Karpas-422 (cell line): ENCODE measurements around the gene GARIN5A. TPM values are rescaled to one million over a fixed set of nuclear protein-coding genes. Genes with fewer than 3 reads are reported as not detected.

ENCODE experiments used
- DNase-seq: peaks from one replicate; pipeline ENCODE4 v3.0.0-alpha.2; 2015
- H2AFZ ChIP-seq: fragments of 200-600 bp; sonication (generic); 2 replicates; pipeline ENCODE4 v1.6.1; 2014; ENCODE audit warnings: antibody characterized with exemption, low read length, mixed read lengths
- H3K27ac ChIP-seq: fragments of 200-600 bp; sonication (generic); 2 replicates; pipeline ENCODE4 v1.5.1; 2014; ENCODE audit warnings: mild to moderate bottlenecking, low read length, moderate library complexity
- H3K27me3 ChIP-seq: fragments of 200-600 bp; sonication (generic); 2 replicates; pipeline ENCODE4 v1.6.1; 2014; ENCODE audit warnings: low read length, mixed read lengths
- H3K36me3 ChIP-seq: fragments of 200-600 bp; sonication (generic); 2 replicates; pipeline ENCODE4 v1.6.1; 2014; ENCODE audit warnings: low read length, mixed read lengths; ENCODE audit not compliant: insufficient read depth
- H3K4me1 ChIP-seq: fragments of 200-600 bp; sonication (generic); 2 replicates; pipeline ENCODE4 v1.6.1; 2014; ENCODE audit warnings: mild to moderate bottlenecking, low read length, mixed read lengths
- H3K4me2 ChIP-seq: fragments of 200-600 bp; sonication (generic); 2 replicates; pipeline ENCODE4 v1.6.1; 2014; ENCODE audit warnings: low read length, low read depth, mild to moderate bottlenecking; ENCODE audit not compliant: poor library complexity, severe bottlenecking
- H3K4me3 ChIP-seq: fragments of 200-600 bp; sonication (generic); 2 replicates; pipeline ENCODE4 v1.5.1; 2014; ENCODE audit warnings: mild to moderate bottlenecking, antibody characterized with exemption, low read length, mixed read lengths
- H3K79me2 ChIP-seq: fragments of 200-600 bp; sonication (generic); 2 replicates; pipeline ENCODE4 v1.6.1; 2014; ENCODE audit warnings: mild to moderate bottlenecking, low read length, mixed read lengths
- H3K9ac ChIP-seq: fragments of 200-600 bp; sonication (generic); 2 replicates; pipeline ENCODE4 v1.6.0; 2014; ENCODE audit warnings: low read length
- H3K9me2 ChIP-seq: fragments of 200-600 bp; sonication (generic), shearing (Covaris generic); replicated peaks from 2 replicates; pipeline ENCODE4 v1.6.0; 2014; ENCODE audit warnings: mild to moderate bottlenecking, low read length, moderate library complexity; ENCODE audit not compliant: insufficient read depth
- H3K9me3 ChIP-seq: fragments of 300-700, 200-600 bp; sonication (generic); 2 replicates; pipeline ENCODE4 v1.6.1; 2014; ENCODE audit warnings: low read length, mixed read lengths
- H4K20me1 ChIP-seq: fragments of 200-600 bp; sonication (generic); 2 replicates; pipeline ENCODE4 v1.6.1; 2014; ENCODE audit warnings: mild to moderate bottlenecking, antibody characterized with exemption, low read length, low read depth; ENCODE audit not compliant: insufficient read depth
- total RNA-seq: library from RNA; depleted of rRNA; stranded (reverse); fragments of >200 nt; shearing (Covaris generic); gene quantifications from 2 replicates; pipeline ENCODE4 v1.2.3, GENCODE V29; 2014; ENCODE audit warnings: low replicate concordance

GARIN5A gene
- total RNA-seq, 1 experiment from 2014 or later, result not detected

DNA sequence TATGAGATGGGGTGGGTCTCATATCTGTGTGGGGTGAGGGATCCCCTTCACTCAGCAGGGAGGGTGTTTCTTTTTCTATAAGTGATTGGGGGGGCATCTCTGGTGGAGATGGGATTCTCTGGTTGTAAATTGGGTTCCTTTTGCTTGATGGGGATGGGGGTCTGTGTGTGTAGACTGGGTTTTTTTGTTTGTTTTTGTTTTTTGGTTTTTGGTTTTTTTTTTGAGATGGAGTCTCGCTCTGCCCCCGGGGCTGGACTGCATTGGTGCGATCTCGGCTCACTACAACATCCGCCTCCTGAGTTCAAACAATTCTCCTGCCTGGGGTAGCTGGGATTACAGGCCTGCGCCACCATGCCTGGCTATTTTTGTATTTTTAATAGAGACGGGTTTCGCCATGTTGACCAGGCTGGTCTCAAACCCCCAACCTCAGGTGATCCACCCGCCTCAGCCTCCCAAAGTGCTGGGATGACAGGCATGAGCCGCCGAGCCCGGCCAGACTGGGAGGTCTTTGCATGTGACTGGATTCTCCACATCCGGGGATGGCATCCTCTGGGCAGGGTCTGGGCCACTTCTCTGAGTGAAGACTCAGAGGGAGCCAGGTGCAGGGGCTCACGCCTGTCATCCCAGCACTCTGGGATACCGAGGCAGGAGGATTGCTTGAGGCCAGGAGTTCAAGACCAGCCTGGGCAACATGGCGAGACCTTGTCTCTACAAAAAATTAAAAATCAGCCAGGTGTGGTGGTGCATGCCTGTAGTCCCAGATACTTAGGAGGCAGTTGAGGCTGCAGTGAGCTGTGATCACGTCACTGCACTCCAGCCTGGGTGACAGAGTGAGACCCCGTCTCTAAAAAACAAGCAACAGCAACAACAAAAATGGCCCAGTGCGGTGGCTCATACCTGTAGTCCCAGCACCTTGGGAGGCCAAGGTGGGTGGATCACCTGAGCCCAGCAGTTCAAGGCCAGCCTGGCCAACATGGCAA, 43.2 kb downstream of the GARIN5A start:
- 0 out of 2 replicates have a peak, but pooled peaks cover 3% of the 10 kb centered on the region for H3K27me3 ChIP-seq

DNA sequence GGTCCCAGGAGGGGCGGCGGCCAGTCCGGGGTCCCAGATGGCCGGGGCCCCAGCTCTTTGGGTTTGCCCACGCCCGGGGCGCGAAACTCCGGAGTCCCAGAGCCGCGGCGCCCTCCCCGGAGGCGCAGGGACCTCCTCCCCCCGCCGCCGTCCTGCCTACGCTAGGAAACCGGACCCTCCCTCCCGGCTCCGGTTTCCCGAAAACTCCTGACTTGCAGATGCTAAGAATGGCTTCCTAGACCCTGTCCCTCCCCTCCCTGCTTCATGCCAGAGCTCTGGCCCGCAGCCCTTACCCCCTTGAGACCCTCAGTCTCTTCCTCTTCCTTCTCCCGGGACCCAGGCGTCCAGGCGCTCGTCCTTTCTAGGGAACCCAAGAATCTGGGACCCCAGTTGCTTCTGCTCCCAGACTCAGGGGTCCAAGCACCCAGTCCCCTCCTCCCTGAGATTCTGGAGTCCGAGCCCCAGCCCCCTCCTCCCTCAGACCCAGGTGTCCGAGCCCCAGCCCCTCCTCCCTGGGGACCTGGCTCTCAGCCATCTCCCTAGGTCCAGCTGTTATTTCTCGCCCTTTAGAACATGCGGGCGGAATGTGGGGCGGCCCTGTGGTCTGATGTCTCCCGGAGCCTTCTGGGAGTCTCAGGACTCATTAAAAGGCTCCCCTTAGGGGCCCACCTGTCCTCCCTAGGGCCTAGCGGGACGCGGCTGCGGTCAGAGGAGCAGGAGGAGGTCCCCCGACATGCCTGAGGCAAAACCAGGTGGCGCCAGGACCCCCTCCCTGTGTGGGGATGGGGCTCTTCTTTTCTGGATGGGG, 44.2 kb downstream of the GARIN5A start, which contains the start of gene MYBPC2:
TSS of gene MYBPC2 (plus strand) at position 672 of the 808 bp plus-strand sequence. CDS start at position 734, 62 bp downstream.
- Histone ChIP-seq H2AFZ (no peak within 1 kb of the TSS), H4K20me1 (no peaks in the 10 kb centered on the region; the same call in 1 of the 2 replicates), H3K79me2 (no peaks in the 10 kb centered on the region), H3K9me2 (no peaks in the 10 kb centered on the region), H3K4me1 (peaks cover 74% of the 10 kb centered on the region), H3K9ac (peak within 1 kb of the TSS; percentile 85), H3K27ac (peak within 1 kb of the TSS; percentile 94), H3K27me3 (no peaks in the 10 kb centered on the region), H3K4me3 (peak within 1 kb of the TSS; percentile 70), H3K36me3 (peaks cover 11% of the 10 kb centered on the region; the same call in 1 of the 2 replicates), H3K9me3 (no peaks in the 10 kb centered on the region), H3K4me2 (peak within 1 kb of the TSS; percentile 97)
- DNase-seq, result peak; percentile 94

More for the DNA sequence above, 43.2 kb downstream of the GARIN5A start:
- Histone ChIP-seq H3K79me2 (no peaks in the 10 kb centered on the region), H2AFZ (no peak overlapping the region), H3K4me3 (peak overlapping the region; percentile 70), H3K9me2 (no peaks in the 10 kb centered on the region), H3K4me1 (peaks cover 69% of the 10 kb centered on the region), H3K9ac (peak overlapping the region; percentile 63), H3K4me2 (peak overlapping the region; percentile 97), H4K20me1 (no peaks in the 10 kb centered on the region; the same call in 1 of the 2 replicates), H3K9me3 (no peaks in the 10 kb centered on the region), H3K27ac (peak overlapping the region; percentile 94), H3K36me3 (peaks cover 3% of the 10 kb centered on the region; the same call in 1 of the 2 replicates)
- peak; percentile 76 for DNase-seq

DNA sequence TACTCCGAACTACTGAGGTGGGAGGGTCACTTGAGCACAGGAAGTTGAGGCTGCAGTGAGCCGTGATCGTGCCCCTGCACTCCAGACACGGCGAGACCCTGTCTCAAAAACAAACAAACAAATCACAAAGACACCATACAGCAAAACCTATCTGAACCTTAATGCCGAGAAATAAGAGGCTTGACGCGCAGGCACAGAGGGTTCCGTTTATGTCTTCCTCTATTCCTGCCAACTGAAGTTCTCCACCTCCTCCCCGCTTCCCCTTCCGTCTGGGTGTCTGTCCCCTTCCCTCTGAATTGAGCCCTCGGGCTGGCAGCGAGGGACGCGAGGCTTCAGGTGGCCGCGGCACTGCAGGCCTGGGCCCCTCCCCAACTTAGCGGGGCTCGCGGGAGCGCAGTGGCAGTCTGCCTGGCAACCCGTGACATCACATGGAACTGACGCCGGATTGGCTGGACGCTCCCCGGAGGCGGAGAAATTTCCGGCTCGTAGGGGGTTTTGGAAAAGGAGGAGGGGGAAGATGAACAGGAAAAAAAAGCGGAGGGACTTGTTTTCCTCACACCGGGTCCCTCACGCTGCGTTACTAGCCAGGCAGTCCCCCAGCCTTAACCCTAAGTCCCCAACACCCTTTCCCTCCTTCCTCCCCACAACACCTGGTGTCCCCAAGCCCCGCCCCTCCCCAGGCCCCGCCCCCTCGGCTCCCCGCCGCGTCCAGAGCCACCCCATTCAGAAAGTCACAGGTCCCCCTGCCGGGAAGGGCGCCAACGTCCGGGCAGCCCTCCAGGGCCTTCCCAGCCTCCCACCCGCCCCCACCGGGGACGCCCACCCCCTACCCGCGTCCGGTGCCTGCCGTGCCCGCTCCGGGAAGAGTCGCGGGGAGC, 45.1 kb downstream of the GARIN5A start:
- Histone ChIP-seq H3K79me2 (no peaks in the 10 kb centered on the region), H4K20me1 (no peaks in the 10 kb centered on the region; the same call in 1 of the 2 replicates), H3K9me3 (no peaks in the 10 kb centered on the region), H3K4me3 (peak overlapping the region; percentile 70), H3K9me2 (no peaks in the 10 kb centered on the region), H2AFZ (peak overlapping the region; percentile 17; the same call in 1 of the 2 replicates), H3K27me3 (no peaks in the 10 kb centered on the region), H3K4me1 (peaks cover 74% of the 10 kb centered on the region), H3K36me3 (peaks cover 17% of the 10 kb centered on the region; the same call in 1 of the 2 replicates), H3K9ac (peak overlapping the region; percentile 85), H3K27ac (peak overlapping the region; percentile 94), H3K4me2 (peak overlapping the region; percentile 97)
- DNase-seq, result peak; percentile 96

DNA sequence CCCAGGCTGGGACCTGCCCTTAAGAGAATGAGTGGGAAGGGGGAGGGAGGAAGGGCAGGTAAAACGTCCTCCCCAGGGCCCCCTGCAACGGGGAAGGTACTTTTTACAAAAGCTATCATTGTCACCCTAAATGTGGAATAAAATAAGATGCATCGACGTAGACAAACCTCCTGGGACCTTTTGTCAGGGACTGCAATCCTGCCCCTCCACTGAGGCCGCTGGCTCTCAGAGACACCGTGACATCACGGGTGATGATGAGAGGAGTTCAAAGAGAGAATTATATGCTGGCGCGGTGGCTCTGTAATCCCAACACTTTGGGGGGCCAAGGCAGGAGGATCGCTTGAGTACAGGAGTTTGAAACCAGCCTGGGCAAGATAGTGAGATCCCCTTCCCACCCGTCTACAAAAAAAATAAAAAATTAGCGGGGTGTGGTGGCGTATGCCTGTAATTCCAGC, 45.7 kb downstream of the GARIN5A start:
- Histone ChIP-seq H3K9me2 (no peaks in the 10 kb centered on the region), H3K9ac (peak overlapping the region; percentile 85), H2AFZ (no peak overlapping the region), H3K4me1 (peaks cover 74% of the 10 kb centered on the region), H3K4me2 (peak overlapping the region; percentile 97), H3K27me3 (no peaks in the 10 kb centered on the region), H3K4me3 (peak overlapping the region; percentile 70), H3K79me2 (no peaks in the 10 kb centered on the region), H4K20me1 (no peaks in the 10 kb centered on the region; the same call in 1 of the 2 replicates), H3K27ac (peak overlapping the region; percentile 94), H3K9me3 (no peaks in the 10 kb centered on the region), H3K36me3 (peaks cover 17% of the 10 kb centered on the region; the same call in 1 of the 2 replicates)
- peak; percentile 91 for DNase-seq

DNA sequence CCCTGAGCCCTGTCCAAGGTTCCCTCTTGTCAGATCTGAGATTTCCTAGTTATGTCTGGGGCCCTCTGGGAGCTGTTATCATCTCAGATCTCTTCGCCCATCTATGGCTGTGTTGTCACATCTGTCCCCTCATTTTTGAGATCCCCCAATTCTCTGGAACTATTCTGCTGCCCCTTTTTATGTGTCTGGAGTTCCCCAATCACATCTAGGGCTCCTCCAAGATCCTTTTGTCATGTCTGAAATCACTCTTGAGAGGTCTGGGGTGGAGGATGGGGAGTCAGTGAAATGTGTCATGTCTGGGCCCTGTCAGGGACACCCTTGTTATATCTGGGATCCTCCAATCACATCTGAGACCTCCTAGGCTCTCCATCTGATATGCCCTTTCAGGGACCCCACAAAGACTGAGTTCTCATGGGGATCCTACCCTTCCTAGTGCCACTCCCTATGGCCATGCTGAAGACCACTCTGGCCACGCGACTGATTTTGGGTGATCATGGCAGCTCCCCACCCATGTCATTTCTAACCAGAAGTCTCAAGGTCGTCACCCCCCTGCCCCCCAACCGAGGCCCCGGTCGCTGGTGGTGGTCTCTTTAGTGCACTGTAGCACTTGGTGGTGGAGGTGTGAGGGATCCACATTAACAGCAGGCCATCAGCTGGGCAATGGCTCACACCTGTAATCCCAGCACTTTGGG, 47.7 kb downstream of the GARIN5A start:
- Histone ChIP-seq H3K4me3 (no peak overlapping the region), H2AFZ (no peak overlapping the region), H3K36me3 (peaks cover 21% of the 10 kb centered on the region), H4K20me1 (peaks cover 4% of the 10 kb centered on the region; the same call in 1 of the 2 replicates), H3K4me1 (peaks cover 54% of the 10 kb centered on the region), H3K9ac (no peak overlapping the region), H3K9me3 (no peaks in the 10 kb centered on the region), H3K9me2 (no peaks in the 10 kb centered on the region), H3K27me3 (no peaks in the 10 kb centered on the region), H3K4me2 (no peak overlapping the region), H3K27ac (peak overlapping the region; percentile 94), H3K79me2 (no peaks in the 10 kb centered on the region)
- peak; percentile 66 for DNase-seq

DNA sequence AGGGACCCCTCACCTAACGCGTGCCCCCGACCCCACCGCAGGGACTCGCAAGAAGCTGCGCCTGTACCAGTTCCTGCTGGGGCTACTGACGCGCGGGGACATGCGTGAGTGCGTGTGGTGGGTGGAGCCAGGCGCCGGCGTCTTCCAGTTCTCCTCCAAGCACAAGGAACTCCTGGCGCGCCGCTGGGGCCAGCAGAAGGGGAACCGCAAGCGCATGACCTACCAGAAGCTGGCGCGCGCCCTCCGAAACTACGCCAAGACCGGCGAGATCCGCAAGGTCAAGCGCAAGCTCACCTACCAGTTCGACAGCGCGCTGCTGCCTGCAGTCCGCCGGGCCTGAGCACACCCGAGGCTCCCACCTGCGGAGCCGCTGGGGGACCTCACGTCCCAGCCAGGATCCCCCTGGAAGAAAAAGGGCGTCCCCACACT, 48.6 kb downstream of the GARIN5A start:
- Histone ChIP-seq H3K27me3 (no peaks in the 10 kb centered on the region), H3K9ac (no peak overlapping the region), H3K36me3 (peaks cover 30% of the 10 kb centered on the region), H3K9me2 (no peaks in the 10 kb centered on the region), H3K27ac (no peak overlapping the region), H3K4me1 (peaks cover 49% of the 10 kb centered on the region), H3K4me3 (no peak overlapping the region), H3K9me3 (no peaks in the 10 kb centered on the region), H4K20me1 (peaks cover 12% of the 10 kb centered on the region; the same call in 1 of the 2 replicates), H3K79me2 (no peaks in the 10 kb centered on the region), H3K4me2 (no peak overlapping the region), H2AFZ (no peak overlapping the region)
- no peak for DNase-seq
